Astrocyte of the spinal cord (primary cell): ENCODE measurements around the gene PDE8B.

Source experiments
- DNase-seq: peaks from one replicate; pipeline ENCODE4 v3.0.0; 2011; ENCODE audit warnings: low read depth, low spot score
- H3K4me3 ChIP-seq: 2 replicates; pipeline ENCODE4 v1.5.1; 2011; ENCODE audit warnings: low read depth, mild to moderate bottlenecking, low read length, moderate library complexity
- CTCF ChIP-seq: IDR thresholded peaks from 2 replicates; pipeline ENCODE4 v1.5.1; 2012; ENCODE audit warnings: low read depth, mild to moderate bottlenecking, low read length, inconsistent platforms
- in situ Hi-C: cut with HindIII; loops from 2 replicates; pipeline ENCODE4 v1.10.0; 2017; ENCODE audit warnings: low sequenced_read_pairs

PDE8B gene

GRCh38 chr5:77355751-77356150, 145.3 kb downstream of the PDE8B start:
- no peak for TF ChIP-seq CTCF
- no peak for DNase-seq
- H3K4me3 ChIP-seq: no peak overlapping the region
- in situ Hi-C loops: no loop called here

- TF ChIP-seq CTCF: no peak
- in situ Hi-C loops: no loop called here
- no peak overlapping the region for H3K4me3 ChIP-seq
- peak; percentile 47 for DNase-seq
Measured at GRCh38 chr5:77356740-77357139, 146.3 kb downstream of the PDE8B start.

GRCh38 chr5:77358255-77359205, 148.1 kb downstream of the PDE8B start:
- TF ChIP-seq CTCF: no peak
- DNase-seq: peak; percentile 34
- in situ Hi-C loops: no loop called here
- H3K4me3 ChIP-seq: no peak overlapping the region

GRCh38 chr5:77359231-77359630, 148.8 kb downstream of the PDE8B start:
- no peak for DNase-seq
- no peak overlapping the region for H3K4me3 ChIP-seq
- no peak for TF ChIP-seq CTCF
- in situ Hi-C loops: no loop called here

GRCh38 chr5:77360381-77360780, 149.9 kb downstream of the PDE8B start:
- TF ChIP-seq CTCF: no peak
- H3K4me3 ChIP-seq: no peak overlapping the region
- in situ Hi-C loops: no loop called here
- DNase-seq: no peak

- TF ChIP-seq CTCF: no peak
- no peak for DNase-seq
- in situ Hi-C loops: no loop called here
- H3K4me3 ChIP-seq: no peak overlapping the region
Measured at GRCh38 chr5:77360973-77361372, 150.5 kb downstream of the PDE8B start.
